Measurements from ENCODE around the gene WWC2.

DNA sequence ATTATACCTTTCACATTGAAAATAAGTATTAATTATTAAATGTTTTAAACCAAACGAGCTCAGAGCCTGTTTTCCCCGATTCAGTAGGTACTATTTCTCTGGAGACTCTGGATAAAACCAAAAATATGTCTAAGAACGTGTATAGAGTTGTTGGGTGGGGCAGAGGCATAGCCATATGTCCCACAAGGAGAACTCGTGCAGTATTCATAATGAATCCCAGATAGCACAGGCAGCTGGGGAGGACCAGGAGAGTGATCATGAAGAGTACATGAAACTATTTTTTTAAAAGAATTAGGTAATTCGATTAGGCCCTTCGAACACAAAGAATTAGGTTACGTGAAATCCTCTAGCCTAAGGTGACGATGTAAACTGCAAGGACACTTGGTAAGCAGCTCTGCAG lies 145.0 kb downstream of the WWC2 start:
- TF ChIP-seq CTCF (IDR thresholded peaks at IDR 0.05; ENCODE audit: low read depth, low read length, poor library complexity, severe bottlenecking), result no peak
- no peak for TF ChIP-seq EZH2phosphoT487 (IDR thresholded peaks at IDR 0.05; ENCODE audit: borderline replicate concordance, low read length)

Data from DOHH2 (cell line).